Thoracic aorta (tissue), 2 donors: Measurements from ENCODE around the gene MPP1. TPM values are rescaled to one million over a fixed set of nuclear protein-coding genes. Genes with fewer than 3 reads are reported as not detected.
"Not testable (repeated sequence)": the region's sequence is repeated elsewhere in the genome, so short reads cannot be mapped to it uniquely, and the experiment has no call there.

Experiments used
- ATAC-seq: fragments of 150-250 bp; one replicate; pipeline ENCODE4 v1.8.0; 2017; ENCODE audit warnings: low read depth; ENCODE audit not compliant: insufficient number of reproducible peaks, low FRiP score
- DNase-seq: peaks from one replicate; pipeline ENCODE4 v3.0.0-alpha.2; 2020; ENCODE audit warnings: low spot score
- H3K27ac ChIP-seq, 2 donors: fragments of 200-600 bp; sonication (generic); 1 replicate in 1 of 2; 2 replicates in 1 of 2; pipeline ENCODE4 v1.5.1; 2016; ENCODE audit warnings: mild to moderate bottlenecking in 2 of 2, moderate library complexity in 2 of 2
- H3K27me3 ChIP-seq: fragments of 200-600 bp; sonication (generic); replicated peaks from 2 replicates; pipeline ENCODE4 v1.6.0; 2016; ENCODE audit warnings: mild to moderate bottlenecking; ENCODE audit not compliant: insufficient read depth
- H3K36me3 ChIP-seq: fragments of 200-600 bp; sonication (generic); one replicate; pipeline ENCODE4 v1.5.1; 2016
- H3K4me1 ChIP-seq, 2 donors: fragments of 200-600 bp; sonication (generic); 1 replicate in 1 of 2; 2 replicates in 1 of 2; pipeline versions ENCODE4 v1.5.1 to v1.6.0; 2016; ENCODE audit warnings: low read depth in 2 of 2, mild to moderate bottlenecking in 1 of 2; ENCODE audit not compliant: control insufficient read depth in 1 of 2
- H3K4me3 ChIP-seq: fragments of 200-600 bp; sonication (generic); 2 replicates; pipeline ENCODE4 v1.5.1; 2016; ENCODE audit warnings: mild to moderate bottlenecking
- H3K9me3 ChIP-seq: fragments of 200-600 bp; sonication (generic); 2 replicates; pipeline ENCODE4 v1.5.1; 2016
- CTCF ChIP-seq: fragments of 200-600 bp; sonication (generic); IDR thresholded peaks from one replicate; pipeline ENCODE4 v1.5.1; 2019; ENCODE audit warnings: antibody characterized with exemption
- total RNA-seq, 2 donors: library from RNA; depleted of rRNA; stranded (reverse); fragments of >200 nt; gene quantifications; one replicate each; pipeline versions ENCODE4 v1.1.0 to v1.2.3, GENCODE V29; 2016

The MPP1 gene
- total RNA-seq, 2 donors from 2014 or later: 42.5 to 49.5 TPM

- no peaks in the 10 kb centered on the region for H3K9me3 ChIP-seq
- DNase-seq (no peak), ATAC-seq (no peak)
- H3K27me3 ChIP-seq: no peaks in the 10 kb centered on the region
- no peaks in the 10 kb centered on the region for H3K4me1 ChIP-seq
- no peak overlapping the region for H3K4me3 ChIP-seq
- TF ChIP-seq CTCF: no peak
- no peaks in the 10 kb centered on the region for H3K36me3 ChIP-seq
- H3K27ac ChIP-seq: no peak overlapping the region
These were observed 19.4 kb upstream of the MPP1 start for GRCh38 chrX:154824638-154825037.

- TF ChIP-seq CTCF: no peak
- no peaks in the 10 kb centered on the region for H3K9me3 ChIP-seq
These were observed 16.7 kb upstream of the MPP1 start for GRCh38 chrX:154822029-154822428.

GRCh38 chrX:154821523-154821922, 16.2 kb upstream of the MPP1 start:
- DNase-seq (no peak), ATAC-seq (no peak)
- Histone ChIP-seq H3K9me3 (no peaks in the 10 kb centered on the region), H3K4me1 (no peaks in the 10 kb centered on the region), H3K36me3 (no peaks in the 10 kb centered on the region), H3K4me3 (no peak overlapping the region), H3K27me3 (no peaks in the 10 kb centered on the region), H3K27ac (no peak overlapping the region)
- no peak for TF ChIP-seq CTCF

More at GRCh38 chrX:154822029-154822428, 16.7 kb upstream of the MPP1 start:
- no peak overlapping the region for H3K27ac ChIP-seq
- DNase-seq (no peak), ATAC-seq (no peak)
- H3K4me3 ChIP-seq: no peak overlapping the region
- H3K4me1 ChIP-seq: no peaks in the 10 kb centered on the region
- H3K36me3 ChIP-seq: no peaks in the 10 kb centered on the region
- H3K27me3 ChIP-seq: no peaks in the 10 kb centered on the region

GRCh38 chrX:154819771-154820341, 14.6 kb upstream of the MPP1 start:
- Histone ChIP-seq H3K9me3 (no peaks in the 10 kb centered on the region), H3K36me3 (no peaks in the 10 kb centered on the region), H3K27me3 (no peaks in the 10 kb centered on the region), H3K27ac (no peak overlapping the region), H3K4me1 (peaks cover 0 to 7% of the 10 kb centered on the region in 2 donors), H3K4me3 (no peak overlapping the region)
- DNase-seq (no peak), ATAC-seq (no peak)
- no peak for TF ChIP-seq CTCF

- no peak overlapping the region for H3K27ac ChIP-seq
- no peaks in the 10 kb centered on the region for H3K27me3 ChIP-seq
- no peaks in the 10 kb centered on the region for H3K9me3 ChIP-seq
- H3K4me1 ChIP-seq: peaks cover 0 to 7% of the 10 kb centered on the region in 2 donors
- H3K36me3 ChIP-seq: no peaks in the 10 kb centered on the region
- ATAC-seq (no peak), DNase-seq (no peak)
- no peak overlapping the region for H3K4me3 ChIP-seq
- TF ChIP-seq CTCF: no peak
These were observed 13.9 kb upstream of the MPP1 start for GRCh38 chrX:154818916-154819770.

GRCh38 chrX:154817048-154817618, 11.8 kb upstream of the MPP1 start:
- not testable (repeated sequence) for H3K4me1 ChIP-seq, ATAC-seq, H3K27ac ChIP-seq

GRCh38 chrX:154816326-154816898, 11.1 kb upstream of the MPP1 start:
- H3K27ac ChIP-seq, ATAC-seq, H3K4me1 ChIP-seq: not testable (repeated sequence)

More at GRCh38 chrX:154817048-154817618, 11.8 kb upstream of the MPP1 start:
- DNase-seq, H3K4me3 ChIP-seq, H3K9me3 ChIP-seq, H3K27me3 ChIP-seq, H3K36me3 ChIP-seq: not testable (repeated sequence)

More at GRCh38 chrX:154816326-154816898, 11.1 kb upstream of the MPP1 start:
- not testable (repeated sequence) for H3K9me3 ChIP-seq, H3K36me3 ChIP-seq, DNase-seq, H3K4me3 ChIP-seq, H3K27me3 ChIP-seq
